RCC 7860 (cell line): ENCODE data around the gene SLC25A38.

Experiments used
- DNase-seq: peaks from one replicate; pipeline ENCODE4 v3.0.0-alpha.2; 2015; ENCODE audit warnings: low spot score
- FAIRE-seq: peaks from 2 replicates; lab custom pipeline; 2012; peaks lifted over from hg19 to GRCh38; lab: Jason Lieb, UNC

SLC25A38 gene

GRCh38 chr3:39376959-39377634 is 6.1 kb upstream of the SLC25A38 start:
- no peak for FAIRE-seq
- DNase-seq, result no peak

GRCh38 chr3:39378088-39378487 is 5.1 kb upstream of the SLC25A38 start:
- peak; percentile 8 for DNase-seq
- no peak for FAIRE-seq

- no peak for FAIRE-seq
- no peak for DNase-seq
Measured at GRCh38 chr3:39378957-39379777, 4.0 kb upstream of the SLC25A38 start.

GRCh38 chr3:39379778-39380155 is 3.4 kb upstream of the SLC25A38 start:
- no peak for FAIRE-seq
- DNase-seq, result no peak

GRCh38 chr3:39381432-39381831 is 1.7 kb upstream of the SLC25A38 start:
- no peak for FAIRE-seq
- no peak for DNase-seq

- peak; percentile 18 for FAIRE-seq
- peak; percentile 73 for DNase-seq
Measured at GRCh38 chr3:39383881-39384664, 903 bp downstream of the SLC25A38 start.

- FAIRE-seq, result no peak
- no peak for DNase-seq
Measured at GRCh38 chr3:39384665-39385000, 1.5 kb downstream of the SLC25A38 start.

- no peak for DNase-seq
- no peak for FAIRE-seq
Measured at GRCh38 chr3:39385456-39386090, 2.4 kb downstream of the SLC25A38 start.

- FAIRE-seq (no peak), DNase-seq (no peak)
Measured at GRCh38 chr3:39386318-39386717, 3.1 kb downstream of the SLC25A38 start.

- DNase-seq (no peak), FAIRE-seq (no peak)
Measured at GRCh38 chr3:39387411-39387975, 4.3 kb downstream of the SLC25A38 start.

GRCh38 chr3:39388153-39388552 is 5.0 kb downstream of the SLC25A38 start:
- FAIRE-seq (no peak), DNase-seq (no peak)

- DNase-seq (no peak), FAIRE-seq (no peak)
Measured at GRCh38 chr3:39388741-39389248, 5.6 kb downstream of the SLC25A38 start.

- FAIRE-seq (no peak), DNase-seq (no peak)
Measured at GRCh38 chr3:39390181-39390580, 7.0 kb downstream of the SLC25A38 start.

- FAIRE-seq, result no peak
- no peak for DNase-seq
Measured at GRCh38 chr3:39396690-39397089, 13.5 kb downstream of the SLC25A38 start.

- no peak for DNase-seq
- no peak for FAIRE-seq
Measured at GRCh38 chr3:39398700-39399099, 15.5 kb downstream of the SLC25A38 start.

GRCh38 chr3:39401983-39402382 is 18.8 kb downstream of the SLC25A38 start:
- no peak for FAIRE-seq
- DNase-seq, result no peak

- FAIRE-seq, result no peak
- DNase-seq, result no peak
Measured at GRCh38 chr3:39404943-39405686, 21.9 kb downstream of the SLC25A38 start.

GRCh38 chr3:39405687-39406367 is 22.7 kb downstream of the SLC25A38 start:
- no peak for FAIRE-seq

More at GRCh38 chr3:39405687-39406367, 22.7 kb downstream of the SLC25A38 start:
- no peak for DNase-seq
